NT2/D1 (cell line): ENCODE measurements around the gene RPTOR.

Experiments used
- SUZ12 ChIP-seq: IDR thresholded peaks from 2 replicates; pipeline ENCODE4 v1.6.1; 2011; ENCODE audit not compliant: insufficient read length, insufficient read depth; ENCODE audit errors: extremely low read depth
- YY1 ChIP-seq: IDR thresholded peaks from 2 replicates; pipeline ENCODE4 v1.6.1; 2011; ENCODE audit not compliant: insufficient read length, insufficient read depth
- ZNF274 ChIP-seq: IDR thresholded peaks from 2 replicates; pipeline ENCODE4 v1.6.1; 2011; ENCODE audit warnings: mild to moderate bottlenecking, low read depth, low read length

DNA sequence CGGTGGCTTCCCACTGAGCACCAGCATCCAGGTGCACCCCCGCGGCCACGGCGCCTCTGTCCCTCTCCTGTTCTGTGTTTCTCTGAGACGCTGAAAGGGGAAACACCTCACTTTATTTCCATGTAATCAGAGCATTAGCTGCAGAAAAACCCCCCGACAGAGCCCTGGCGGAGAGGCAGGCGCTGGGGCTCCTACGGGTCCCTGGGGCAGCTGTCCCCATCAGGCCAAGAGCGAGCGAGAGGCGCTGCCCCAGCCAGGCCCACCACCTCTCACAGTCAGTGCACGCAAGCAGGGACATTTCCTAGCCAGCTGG, 419.9 kb downstream of the RPTOR start:
- TF ChIP-seq ZNF274 = no peak
- TF ChIP-seq YY1 = no peak
- TF ChIP-seq SUZ12 = no peak
